ENCODE data around the gene ANKRD30B.
"Not testable (repeated sequence)": the region's sequence is repeated elsewhere in the genome, so short reads cannot be mapped to it uniquely, and the experiment has no call there.

GRCh38 chr18:14856256-14856655 lies 108.3 kb downstream of the ANKRD30B start:
- TF ChIP-seq, protein P1, sequence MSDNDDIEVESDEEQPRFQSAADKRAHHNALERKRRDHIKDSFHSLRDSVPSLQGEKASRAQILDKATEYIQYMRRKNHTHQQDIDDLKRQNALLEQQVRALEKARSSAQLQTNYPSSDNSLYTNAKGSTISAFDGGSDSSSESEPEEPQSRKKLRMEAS (IDR thresholded peaks at IDR 0.05; ENCODE audit: insufficient read depth, insufficient read length) = not testable (repeated sequence)
- TF ChIP-seq, protein P2, sequence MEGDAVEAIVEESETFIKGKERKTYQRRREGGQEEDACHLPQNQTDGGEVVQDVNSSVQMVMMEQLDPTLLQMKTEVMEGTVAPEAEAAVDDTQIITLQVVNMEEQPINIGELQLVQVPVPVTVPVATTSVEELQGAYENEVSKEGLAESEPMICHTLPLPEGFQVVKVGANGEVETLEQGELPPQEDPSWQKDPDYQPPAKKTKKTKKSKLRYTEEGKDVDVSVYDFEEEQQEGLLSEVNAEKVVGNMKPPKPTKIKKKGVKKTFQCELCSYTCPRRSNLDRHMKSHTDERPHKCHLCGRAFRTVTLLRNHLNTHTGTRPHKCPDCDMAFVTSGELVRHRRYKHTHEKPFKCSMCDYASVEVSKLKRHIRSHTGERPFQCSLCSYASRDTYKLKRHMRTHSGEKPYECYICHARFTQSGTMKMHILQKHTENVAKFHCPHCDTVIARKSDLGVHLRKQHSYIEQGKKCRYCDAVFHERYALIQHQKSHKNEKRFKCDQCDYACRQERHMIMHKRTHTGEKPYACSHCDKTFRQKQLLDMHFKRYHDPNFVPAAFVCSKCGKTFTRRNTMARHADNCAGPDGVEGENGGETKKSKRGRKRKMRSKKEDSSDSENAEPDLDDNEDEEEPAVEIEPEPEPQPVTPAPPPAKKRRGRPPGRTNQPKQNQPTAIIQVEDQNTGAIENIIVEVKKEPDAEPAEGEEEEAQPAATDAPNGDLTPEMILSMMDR (IDR thresholded peaks at IDR 0.05; ENCODE audit: extremely low read depth in 1 of 2, insufficient read depth in 1 of 2, low read depth in 1 of 2, low read length in 2 of 2) = not testable (repeated sequence)
- TF ChIP-seq POLR2A (IDR thresholded peaks at IDR 0.05; ENCODE audit: low read depth, low read length); JUN (IDR thresholded peaks at IDR 0.05; ENCODE audit: borderline replicate concordance, insufficient read depth, insufficient read length, low read depth); POLR2AphosphoS5 (IDR thresholded peaks at IDR 0.05; ENCODE audit: insufficient read depth, low read depth, low read length): not testable (repeated sequence)

All from endothelial cell of umbilical vein (primary cell).